ENCODE measurements around the gene GIMAP8.
"Not testable (repeated sequence)": the region's sequence is repeated elsewhere in the genome, so short reads cannot be mapped to it uniquely, and the experiment has no call there.

Gene GIMAP8

DNA sequence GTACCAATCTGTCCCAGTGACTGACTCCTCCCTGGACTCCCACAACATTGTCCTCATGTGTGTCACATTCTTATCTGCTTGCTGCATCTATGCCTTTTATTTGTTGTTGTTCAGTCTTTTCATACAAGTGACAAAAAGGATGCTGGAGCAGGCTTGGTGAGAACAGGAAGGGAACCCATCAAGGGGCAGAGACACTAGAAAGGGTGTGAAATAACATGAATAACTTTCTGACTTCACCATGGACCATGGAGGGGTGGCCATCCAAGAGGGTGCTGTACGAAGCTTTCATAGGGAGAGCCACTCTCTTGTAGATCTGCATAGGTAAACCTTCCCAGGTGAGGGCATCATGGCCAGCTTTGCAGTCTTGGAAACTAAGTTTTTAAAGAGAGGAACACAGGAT lies 14.5 kb downstream of the GIMAP8 start:
- no peak for DNase-seq (ENCODE audit: low spot score)

DNA sequence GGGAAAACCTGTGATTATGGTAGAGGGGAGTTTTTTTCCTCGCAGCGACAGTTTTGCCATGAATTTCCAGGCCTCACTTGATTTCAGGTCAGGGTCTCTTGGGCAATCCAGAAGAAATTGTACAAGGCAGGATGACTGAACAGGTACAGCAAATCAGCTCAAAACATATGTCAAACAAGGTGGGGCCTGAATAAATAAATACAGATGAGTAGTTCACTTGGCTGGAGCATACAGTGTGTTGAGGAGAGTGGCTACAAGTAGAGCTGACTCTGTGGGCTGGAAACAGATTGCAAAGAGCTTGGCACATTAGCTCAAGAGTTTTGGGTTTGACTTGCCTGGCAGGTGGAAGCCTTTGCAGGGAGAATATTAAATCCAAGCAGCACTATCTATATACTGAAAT lies 15.0 kb downstream of the GIMAP8 start:
- no peak for DNase-seq (ENCODE audit: low spot score)

DNA sequence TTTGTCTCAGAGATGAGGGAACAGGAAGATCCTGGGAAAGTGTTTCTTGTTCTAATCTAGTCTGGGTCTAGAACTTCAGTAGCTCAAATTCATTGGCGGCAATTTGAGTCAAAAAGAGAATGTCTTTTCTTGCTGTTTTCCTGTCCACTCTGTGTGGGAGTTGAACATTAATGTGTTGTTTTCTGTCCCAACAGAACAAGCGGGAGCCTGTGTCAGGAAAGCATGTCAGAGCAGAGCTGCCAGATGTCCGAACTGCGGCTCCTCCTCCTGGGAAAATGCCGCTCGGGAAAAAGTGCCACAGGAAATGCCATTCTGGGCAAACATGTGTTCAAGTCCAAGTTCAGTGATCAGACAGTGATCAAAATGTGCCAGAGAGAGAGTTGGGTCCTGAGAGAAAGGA lies 16.0 kb downstream of the GIMAP8 start:
- no peak for DNase-seq (ENCODE audit: low spot score)

DNA sequence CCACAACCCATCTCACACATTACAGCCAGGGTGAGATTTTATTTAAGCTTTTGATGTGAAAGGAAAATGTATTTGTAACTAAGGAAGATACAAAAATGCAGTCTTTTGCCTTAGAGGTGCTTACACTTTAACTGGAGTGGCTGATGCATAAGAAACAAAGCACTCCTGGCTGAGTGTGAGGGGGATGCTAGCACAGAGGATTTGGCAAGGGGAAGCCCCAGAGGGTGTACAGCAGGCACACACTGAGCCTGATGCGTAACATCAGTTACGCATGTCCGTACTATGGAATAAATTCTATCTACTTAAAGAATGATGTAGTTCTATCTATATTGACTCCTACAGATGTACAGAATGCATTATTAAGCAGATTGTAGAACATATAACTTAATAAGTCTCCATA lies 17.8 kb downstream of the GIMAP8 start:
- DNase-seq (ENCODE audit: low spot score), result no peak

DNA sequence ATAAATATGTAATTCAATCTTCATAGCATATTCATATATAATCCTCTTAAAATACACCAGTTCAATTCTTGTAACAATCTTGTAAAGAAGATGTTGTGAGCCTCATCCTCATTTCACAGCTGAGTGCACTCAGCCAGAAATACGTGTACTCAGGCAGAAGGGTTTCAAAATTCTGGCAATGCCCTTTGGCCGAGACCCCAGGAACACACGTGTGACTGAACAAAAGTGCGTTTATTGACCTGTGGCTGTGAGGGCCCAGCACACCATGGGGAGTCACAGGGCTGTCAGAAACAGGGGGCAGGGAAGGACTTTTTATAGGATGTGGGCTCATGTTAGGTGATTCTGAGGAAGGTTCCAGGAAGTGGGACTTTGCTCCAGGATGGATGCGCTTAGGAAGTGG lies 21.5 kb downstream of the GIMAP8 start:
- no peak for DNase-seq (ENCODE audit: low spot score)

DNA sequence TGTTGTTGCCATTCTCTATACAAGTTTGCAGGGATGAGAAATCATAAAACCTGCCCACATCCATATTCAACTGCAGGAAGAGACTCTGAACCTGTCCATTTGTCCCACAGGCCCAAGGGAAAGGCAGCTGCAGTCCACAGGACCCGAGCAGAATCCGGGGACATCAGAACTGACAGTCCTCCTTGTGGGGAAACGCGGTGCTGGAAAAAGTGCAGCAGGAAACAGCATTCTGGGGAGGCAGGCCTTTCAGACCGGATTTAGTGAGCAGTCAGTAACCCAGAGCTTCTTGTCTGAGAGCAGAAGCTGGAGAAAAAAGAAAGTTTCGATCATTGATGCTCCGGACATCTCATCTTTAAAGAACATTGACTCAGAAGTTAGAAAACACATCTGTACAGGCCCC lies 23.5 kb downstream of the GIMAP8 start:
- no peak for DNase-seq (ENCODE audit: low spot score)

DNA sequence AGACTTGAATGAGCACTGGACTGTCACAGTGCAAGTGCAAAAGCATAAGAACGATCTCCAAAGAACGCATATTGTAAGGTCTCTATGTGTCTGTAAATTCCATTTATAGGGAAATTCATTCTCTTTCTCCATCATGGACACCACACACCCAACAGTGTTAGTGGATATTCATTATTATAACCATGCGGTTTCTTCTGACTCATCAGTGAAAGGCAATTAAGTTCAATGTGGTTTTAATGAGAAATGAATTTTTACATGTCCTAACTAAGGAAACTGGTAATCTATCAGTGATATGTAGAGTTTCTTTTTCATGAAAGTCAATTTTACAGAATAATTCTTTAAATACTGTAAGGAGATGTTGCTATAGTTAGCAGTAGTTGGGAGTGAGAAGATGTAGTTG lies 25.9 kb downstream of the GIMAP8 start:
- DNase-seq (ENCODE audit: low spot score), result no peak

DNA sequence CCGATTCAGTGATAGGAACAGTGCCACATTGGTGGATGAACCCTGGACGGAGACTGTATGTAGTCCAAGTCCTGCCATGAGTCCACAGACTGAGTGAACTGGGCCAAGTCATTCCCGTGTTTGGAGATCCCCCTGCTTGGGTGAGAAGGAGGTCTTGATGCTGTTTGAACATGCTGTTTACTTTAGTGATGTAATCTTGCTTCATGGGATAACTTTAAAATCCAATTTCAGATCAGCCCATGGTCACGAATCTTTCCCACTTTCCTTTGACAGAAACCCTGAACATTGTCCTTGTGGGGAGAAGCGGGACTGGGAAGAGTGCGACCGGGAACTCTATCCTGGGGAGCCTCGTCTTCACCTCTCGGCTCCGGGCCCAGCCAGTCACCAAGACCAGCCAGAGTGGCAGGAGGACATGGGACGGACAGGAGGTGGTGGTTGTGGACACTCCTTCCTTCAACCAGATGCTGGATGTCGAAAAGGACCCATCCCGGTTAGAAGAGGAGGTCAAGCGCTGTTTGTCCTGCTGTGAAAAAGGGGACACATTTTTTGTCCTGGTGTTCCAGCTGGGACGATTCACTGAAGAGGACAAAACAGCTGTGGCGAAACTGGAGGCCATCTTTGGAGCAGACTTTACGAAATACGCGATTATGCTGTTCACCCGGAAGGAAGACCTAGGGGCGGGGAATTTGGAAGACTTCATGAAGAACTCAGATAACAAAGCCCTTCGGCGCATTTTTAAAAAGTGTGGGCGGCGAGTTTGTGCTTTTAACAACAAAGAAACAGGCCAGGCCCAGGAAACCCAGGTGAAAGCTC lies 26.6 kb downstream of the GIMAP8 start:
- no peak for DNase-seq (ENCODE audit: low spot score)

DNA sequence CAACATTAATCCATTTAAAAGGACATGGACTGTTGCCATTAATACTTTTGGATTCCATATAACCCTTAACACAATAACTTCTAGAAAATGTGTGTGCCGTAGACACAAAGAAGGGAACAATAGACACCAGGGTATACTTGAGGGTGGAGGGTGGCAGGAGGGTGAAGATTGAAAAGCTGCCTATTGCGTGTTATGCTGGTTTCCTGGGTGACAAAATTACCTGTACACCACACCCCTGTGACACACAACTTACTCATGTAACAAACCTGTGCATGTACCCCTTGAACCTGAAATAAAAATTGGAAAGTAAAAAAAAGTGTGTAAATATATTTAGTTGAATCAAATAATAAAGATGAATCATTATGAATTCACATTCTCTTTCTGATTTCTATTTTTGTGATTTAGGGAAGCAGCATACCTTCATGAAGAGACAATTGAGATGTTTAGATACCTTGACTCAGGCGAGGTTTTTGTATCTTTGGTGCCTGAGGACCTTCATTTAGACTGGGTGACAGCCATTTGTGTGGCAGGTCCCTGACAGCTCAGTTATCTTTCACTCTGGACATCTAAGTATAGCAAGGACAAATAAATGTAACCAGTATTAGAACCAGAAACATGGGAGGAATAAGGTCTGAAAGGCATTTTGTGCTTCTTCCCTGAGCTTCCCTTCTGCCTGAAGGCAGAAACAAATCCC lies 28.7 kb downstream of the GIMAP8 start:
- DNase-seq (ENCODE audit: low spot score), result no peak

DNA sequence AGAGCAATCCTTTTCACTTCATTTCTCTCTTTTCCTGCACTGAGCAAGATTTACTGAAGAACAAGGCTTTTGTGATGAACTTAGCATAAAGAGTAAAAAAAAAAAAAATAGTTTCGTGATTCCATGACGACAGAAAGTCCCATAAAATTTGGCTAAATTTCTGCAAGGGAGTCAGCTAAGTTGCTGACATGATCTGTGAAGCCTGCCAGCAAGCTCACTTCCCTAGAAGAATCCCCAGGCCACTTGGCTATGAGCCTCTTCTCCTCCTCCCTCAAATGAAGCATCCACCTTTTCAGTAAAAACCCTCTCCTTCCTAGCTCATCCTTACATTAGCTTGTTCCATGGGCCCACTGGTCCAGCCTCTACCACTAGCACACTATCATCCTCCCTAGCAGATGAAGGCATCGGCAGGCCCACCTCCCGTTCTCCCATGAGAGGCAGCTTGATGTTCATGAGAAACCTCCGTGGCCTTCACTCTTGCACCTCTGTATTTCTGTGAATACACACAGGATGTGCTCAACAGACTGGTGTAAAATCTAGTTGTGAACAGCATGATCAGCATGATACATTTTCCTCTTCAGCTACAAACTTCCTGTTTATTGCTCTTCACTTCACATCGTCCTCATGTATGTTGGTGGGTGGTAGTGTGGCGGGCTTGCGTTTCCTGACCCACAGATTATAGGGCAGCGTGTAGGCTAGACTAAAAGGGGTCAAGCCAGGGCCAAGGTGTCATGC lies 30.9 kb downstream of the GIMAP8 start:
- DNase-seq (ENCODE audit: low spot score), result no peak

DNA sequence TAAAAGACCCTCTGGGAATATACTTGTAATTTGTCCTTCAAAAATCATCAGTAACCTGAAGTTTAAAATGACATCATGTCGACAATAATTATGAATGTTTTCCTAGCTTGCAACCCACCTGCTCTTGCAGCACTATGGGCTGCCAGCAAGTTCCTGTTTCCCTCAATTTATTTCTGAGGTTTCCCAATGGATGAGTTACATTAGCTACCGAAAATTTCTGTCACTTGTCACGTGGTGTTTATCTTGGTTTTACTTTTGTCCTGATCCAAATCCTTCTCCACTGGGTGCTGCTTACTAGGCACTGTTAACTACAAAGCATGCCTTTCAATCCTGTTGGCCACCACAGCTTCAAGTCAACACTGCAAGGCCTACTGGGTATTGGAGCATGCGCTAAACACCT lies 31.5 kb downstream of the GIMAP8 start:
- no peak for DNase-seq (ENCODE audit: low spot score)

DNA sequence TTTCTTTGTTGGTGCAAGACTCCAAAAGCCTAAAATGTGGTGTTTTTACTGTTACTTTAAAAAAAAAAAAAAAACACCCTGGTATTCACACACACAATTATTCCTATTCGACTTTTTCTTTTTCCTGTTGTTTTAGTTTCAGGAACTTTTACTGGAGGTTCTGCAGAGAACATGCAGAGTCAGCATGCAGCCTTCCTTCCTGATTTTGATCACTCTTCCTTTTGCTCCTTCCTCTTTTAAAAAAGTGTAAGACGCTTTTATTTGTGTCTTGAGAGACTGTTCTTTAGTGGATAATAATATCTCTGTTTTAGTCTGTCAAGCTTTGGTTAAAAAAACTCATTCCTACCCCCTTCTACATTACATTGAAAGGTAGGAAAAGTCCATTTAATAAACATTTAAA lies 33.1 kb downstream of the GIMAP8 start:
- DNase-seq (ENCODE audit: low spot score), result not testable (repeated sequence)

DNA sequence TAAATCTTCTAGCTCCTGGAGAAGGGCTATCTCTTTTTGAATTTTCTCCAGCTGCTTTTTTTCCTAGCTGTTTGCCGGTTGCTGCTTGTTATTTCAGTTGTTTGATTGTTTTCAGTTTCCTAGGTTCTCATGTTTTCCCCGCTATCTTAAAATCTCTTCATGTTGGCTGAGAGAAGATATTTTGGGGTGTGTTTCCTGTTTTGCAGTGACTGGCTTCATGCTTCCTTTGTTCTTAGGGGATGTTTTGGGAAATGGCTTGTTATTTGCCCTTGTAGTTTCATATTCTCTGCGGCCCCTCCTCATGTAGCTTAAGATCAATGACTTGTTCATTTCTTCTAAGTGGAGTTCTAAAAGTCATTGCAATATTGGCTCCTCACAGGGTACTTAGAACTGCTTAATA lies 33.6 kb downstream of the GIMAP8 start:
- not testable (repeated sequence) for DNase-seq (ENCODE audit: low spot score)

DNA sequence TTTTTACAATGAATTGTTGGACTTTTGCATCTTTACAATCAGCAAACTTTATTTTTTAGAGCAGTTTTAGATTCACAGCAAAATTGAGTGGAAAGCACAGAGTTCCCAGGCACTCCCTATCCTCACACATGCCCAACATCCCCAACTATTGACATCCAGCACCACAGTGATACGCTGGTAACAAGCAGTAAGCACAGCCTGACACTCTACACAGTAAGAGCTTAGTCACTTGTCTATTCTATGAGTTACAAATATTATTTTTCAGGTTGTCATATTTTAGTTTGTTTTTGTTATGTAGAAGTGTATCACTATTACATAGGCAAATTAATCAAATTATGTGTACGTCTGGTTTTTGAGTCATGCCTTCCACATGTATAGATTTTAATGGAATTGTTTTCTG lies 37.2 kb downstream of the GIMAP8 start:
- DNase-seq (ENCODE audit: low spot score), result no peak

DNA sequence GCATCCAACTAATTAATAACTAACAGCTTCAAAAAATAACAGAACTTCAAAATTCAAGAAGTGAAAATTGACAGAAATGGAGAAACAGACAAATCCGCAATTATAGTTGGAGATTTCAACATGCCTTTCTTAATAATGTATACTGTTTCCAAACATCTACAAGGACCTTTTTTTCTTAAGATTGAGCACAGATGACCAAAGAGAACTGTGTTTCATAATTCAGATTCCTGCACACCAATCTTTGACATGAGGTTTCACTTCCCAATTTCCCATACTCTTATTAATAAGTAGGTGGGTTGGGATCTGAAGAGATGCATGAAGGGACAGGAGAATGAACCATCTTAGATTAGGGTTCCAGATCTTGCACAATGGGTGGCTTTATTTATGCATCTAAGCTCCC lies 39.4 kb downstream of the GIMAP8 start:
- no peak for DNase-seq (ENCODE audit: low spot score)

DNA sequence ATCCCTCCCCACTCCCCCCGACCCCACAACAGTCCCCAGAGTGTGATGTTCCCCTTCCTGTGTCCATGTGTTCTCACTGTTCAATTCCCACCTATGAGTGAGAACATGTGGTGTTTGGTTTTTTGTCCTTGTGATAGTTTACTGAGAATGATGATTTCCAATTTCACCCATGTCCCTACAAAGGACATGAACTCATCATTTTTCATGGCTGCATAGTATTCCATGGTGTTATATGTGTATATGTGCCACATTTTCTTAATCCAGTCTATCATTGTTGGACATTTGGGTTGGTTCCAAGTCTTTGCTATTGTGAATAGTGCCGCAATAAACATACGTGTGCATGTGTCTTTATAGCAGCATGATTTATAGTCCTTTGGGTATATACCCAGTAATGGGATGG lies 43.0 kb downstream of the GIMAP8 start:
- DNase-seq (ENCODE audit: low spot score), result not testable (repeated sequence)

DNA sequence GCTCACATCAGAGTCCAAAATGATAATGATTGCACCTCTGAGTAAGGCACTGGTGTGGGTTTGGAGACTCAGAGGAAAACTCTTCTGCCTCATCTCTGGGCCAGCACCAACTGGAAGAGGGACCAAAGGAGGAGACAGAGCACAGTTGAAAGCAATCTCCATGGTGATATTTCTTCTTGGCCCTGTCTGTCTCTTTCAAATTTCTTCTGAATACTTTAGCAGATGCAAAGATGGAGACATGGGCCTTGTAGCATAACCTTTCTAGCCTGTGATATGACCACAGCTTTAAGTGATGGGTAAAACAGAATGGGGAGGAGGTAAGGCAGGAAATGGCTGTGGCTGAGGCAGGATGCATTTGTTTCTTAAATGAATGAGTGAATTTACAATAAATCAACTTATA lies 52.1 kb downstream of the GIMAP8 start:
- DNase-seq (ENCODE audit: low spot score), result no peak

DNA sequence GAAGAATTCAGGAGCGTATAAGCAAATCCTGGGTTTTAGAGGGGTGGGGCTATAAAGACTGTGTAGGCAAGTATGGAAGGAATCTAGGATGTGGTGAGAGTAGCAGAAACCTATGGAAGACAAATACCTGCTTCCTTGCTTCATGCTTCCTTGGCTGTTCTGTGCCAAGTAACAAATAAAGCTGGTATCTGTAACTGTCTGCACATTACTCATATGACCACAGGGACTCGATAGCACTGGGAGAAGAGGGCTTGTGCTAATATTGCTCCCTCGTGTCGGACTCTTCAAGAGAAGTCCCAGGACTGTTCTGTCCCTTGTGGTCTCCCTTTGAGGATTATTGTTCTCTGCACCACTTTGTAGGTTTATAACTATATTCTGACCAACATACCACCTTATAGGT lies 52.7 kb downstream of the GIMAP8 start:
- no peak for DNase-seq (ENCODE audit: low spot score)

DNA sequence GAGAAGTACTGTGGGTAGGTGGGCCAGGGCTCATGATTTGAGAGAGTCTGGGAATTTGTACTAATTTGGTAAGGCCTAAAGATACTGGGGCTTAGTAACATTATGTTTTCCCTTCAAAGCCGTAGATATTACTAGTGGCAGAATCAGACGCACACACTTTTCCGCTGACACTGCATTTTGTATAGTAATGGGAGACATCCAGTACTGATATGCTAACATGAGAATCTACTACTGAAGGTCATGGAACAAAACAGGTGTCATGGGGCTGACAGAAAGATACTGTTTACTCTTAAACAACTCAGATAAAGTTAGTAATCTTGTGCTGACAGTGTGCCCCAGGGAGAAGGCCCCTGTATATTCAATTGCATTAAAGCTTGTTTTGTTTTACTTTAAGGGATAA lies 53.2 kb downstream of the GIMAP8 start:
- DNase-seq (ENCODE audit: low spot score), result no peak

DNA sequence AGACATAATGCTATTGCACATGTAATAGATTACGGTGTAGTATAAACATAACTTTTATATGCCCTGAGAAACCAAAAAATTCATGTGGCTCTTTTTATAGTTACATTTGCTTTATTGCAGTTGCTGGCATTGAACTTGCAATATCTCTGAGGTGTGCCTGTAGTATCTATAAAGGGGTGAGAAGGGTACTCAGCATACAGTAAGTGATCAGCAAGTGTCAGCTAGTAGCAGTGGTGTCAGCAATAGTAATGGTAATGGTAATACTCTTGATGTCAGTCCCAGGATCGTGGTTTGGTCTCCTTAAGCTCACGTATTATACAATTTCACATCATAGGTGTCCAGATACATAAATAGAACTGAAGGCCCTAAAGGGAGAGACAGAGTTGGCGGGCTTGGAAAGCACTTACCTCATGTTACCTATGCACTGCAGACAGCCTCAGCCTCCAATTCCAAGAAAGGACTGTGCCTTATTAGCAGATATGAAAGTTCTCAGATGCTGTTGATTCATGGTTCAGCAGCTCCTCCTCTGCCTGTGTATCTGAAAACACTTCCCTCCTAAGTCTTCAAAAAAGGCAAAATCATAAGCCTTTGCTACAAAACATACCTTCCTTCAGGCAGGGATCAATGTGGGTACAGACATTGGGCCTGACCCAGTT lies 57.6 kb downstream of the GIMAP8 start:
- DNase-seq (ENCODE audit: low spot score), result no peak

DNA sequence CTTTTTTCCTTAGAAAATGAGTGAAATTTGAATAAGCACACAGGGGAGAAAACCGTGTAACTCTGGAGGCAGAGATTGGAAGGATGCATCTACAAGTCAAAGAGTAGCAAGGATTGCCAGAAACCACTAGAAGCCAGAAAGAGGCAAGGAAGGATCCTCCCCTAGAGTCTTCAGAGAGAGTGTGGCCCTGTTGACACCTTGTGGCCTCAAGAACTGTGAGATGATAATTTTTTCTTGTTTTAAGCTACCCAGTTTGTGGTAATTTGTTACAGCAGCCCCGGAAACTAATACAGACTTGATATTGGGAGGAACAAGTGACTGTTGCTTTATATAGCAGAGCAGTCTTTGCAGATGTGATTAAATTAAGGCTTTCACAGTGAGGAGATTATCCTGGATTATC lies 60.6 kb downstream of the GIMAP8 start:
- DNase-seq (ENCODE audit: low spot score), result no peak

DNA sequence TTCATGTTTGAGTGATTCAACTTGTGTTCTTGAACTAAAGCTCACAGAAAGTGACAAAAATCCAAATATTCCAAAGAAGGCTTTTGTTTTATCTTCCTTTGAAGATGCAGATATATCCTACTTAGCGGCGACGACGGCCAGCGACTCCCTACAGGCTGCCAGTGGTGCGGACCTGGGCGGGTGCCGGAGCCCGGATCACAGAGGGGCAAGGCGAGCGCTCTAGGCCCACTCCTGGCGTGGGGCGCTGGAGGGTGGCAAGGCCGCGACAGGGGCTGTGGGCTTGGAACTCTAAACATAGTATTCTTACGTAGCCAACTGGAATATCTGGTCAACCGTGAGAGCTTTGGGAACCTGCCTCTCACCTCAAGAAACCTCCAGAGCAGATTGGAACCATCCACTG lies 63.3 kb downstream of the GIMAP8 start:
- no peak for DNase-seq (ENCODE audit: low spot score)

Data from SW480 (cell line).